HG03521 (cell line): ENCODE data around the gene SIK3.

Experiments used
- ATAC-seq: cut with Tn5 transposase; IDR thresholded peaks from one replicate; pipeline ENCODE4 v1.9.1; 2021; ENCODE audit warnings: mild to moderate bottlenecking, moderate library complexity; ENCODE audit not compliant: unreplicated experiment

SIK3 gene

GRCh38 chr11:117010808-117011540 lies 87.3 kb downstream of the SIK3 start:
- ATAC-seq: no peak

- no peak for ATAC-seq
These were observed 88.2 kb downstream of the SIK3 start for GRCh38 chr11:117009905-117010605.

DNA sequence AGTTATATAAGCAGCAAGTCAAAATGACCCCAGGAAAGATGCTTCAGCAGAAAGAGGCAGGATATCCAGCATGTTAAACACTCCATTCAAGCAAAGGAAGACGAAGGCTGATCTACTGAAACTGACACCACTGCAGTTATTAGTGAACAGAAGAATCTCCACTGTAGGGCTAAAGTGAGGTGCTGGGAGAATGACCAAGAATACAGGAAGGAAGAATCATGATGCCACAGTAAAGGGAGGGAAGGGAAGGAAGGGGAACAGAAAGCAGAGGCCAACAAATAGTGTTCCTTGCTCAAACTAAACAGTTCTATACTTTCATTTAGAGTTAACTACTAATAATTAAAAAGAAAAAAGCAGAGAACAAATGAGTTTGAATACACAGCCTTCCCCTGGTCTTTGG lies 92.5 kb downstream of the SIK3 start:
- ATAC-seq: no peak

- ATAC-seq: no peak
These were observed 95.5 kb downstream of the SIK3 start for GRCh38 chr11:117002639-117003299.

GRCh38 chr11:117000014-117000737 lies 98.1 kb downstream of the SIK3 start:
- ATAC-seq: no peak

DNA sequence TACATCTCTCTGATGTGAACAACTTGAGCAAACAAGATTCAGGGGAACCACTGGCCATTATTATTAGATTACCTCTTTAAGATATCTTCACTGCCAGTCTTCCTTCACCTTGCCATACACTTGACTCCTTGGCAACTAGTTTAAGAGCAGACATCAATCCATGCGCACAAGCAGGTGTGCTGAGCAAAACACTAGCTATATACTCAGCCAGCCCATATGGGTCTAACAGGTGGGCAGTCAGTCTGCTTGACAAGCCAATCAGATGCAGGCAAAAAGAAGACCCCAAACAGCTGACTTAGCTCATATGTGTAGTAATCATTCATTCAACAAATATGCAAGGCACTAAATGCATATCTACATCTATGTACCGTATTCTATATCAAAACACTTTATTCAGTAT lies 101.2 kb downstream of the SIK3 start:
- ATAC-seq: no peak

DNA sequence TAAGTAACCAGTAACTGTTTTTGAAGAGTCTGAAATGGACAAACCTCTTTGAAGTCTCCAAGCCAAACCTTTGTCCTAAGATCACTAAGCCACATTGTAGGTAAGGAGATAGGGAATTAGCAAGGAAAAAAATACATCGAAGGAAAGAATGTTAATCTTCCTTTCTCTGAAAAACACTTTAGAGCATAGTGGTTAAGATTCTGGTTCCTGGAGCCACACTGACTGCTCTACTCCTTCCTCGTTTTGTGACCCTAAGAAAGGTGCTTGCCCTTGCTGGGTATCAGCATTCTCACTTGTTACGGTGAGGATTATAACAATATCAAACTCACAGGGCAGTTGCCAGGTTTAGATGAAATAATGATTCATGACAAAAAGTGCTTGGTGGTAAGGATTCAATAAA lies 104.0 kb downstream of the SIK3 start:
- ATAC-seq: no peak

- ATAC-seq: no peak
These were observed 104.6 kb downstream of the SIK3 start for GRCh38 chr11:116993599-116993998.

DNA sequence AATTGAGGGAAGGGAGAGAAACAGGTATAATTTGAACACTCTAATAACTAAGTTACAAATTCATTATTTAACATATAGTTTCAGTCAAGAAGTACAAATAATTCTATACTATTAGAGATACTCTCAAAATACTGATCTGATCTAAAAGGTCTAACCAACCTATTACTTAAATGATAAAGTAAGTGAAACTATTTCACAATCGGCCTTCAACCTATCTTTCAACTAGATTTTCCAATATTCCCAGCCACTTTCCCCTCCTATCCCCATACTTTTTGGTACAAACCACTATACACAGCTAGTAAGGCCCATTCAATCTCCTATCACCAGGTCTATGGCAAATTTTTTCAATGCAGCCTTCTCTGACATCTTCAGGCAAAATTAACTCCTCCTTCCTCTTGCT lies 106.7 kb downstream of the SIK3 start:
- ATAC-seq: no peak

GRCh38 chr11:116990811-116991210 lies 107.4 kb downstream of the SIK3 start:
- no peak for ATAC-seq

GRCh38 chr11:116990061-116990473 lies 108.2 kb downstream of the SIK3 start:
- no peak for ATAC-seq

DNA sequence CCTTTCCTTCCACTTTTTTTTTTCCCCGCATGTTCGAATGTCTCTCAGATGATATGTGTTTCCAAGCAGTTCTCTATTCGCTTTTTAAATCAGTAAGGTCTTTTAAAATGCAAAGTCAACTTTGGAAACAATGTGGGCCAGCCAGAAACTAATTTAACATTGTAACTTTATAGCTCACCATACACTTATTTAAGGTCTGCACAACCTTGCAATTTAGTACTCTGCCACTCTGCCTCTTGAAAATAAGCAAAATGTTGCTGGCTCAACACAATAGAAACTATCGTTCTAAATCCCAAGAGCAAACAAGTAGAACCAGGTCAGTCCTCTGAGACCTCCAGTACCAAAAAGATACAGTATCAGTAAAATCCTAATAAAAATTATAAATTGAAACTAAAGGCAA lies 109.0 kb downstream of the SIK3 start:
- ATAC-seq: no peak

DNA sequence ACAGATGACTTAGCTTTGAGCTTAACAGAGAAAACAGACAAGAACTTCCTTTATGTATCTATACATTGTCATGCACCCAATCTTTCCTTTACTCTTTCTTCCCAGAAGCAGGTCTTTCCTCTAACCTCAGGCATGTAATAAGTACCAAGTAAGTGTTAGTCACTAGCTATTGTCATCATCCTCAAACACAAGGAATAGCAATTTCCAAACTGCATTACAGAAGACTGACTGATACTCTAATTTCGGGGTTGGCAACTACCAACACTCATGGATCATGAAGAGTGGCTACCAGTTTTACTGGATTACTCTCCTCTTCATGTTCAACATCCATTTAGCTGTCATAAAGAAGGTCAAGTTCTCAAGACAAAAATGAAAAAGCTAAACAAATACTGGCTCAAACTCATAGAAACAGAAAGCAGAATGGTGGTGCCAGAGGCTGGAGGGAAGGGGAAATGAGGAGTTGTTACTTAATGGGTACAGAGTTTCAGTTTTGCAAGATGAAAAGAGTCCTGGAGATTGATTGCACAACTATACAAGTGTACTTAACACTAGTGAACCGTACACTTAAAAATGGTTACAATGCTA lies 111.6 kb downstream of the SIK3 start:
- peak; percentile 49 for ATAC-seq

DNA sequence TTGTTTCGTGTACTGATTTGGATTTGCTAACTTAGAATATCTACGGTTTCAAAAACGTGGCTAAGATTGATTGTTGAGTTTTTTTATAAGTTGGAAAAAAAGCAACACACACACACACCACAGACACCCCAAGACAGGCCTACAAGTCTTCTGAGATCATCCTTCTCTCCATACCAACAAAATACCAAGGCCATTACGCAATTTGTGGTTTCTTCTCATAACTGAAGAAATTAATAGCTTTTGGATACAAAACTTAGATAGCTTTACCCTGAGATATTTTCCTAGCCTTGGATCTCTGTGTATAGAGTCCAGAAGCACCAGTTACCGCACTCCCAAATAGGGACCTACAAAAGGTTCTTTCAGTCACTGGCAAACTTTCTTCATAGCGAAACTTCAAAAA lies 113.6 kb downstream of the SIK3 start:
- ATAC-seq: no peak

DNA sequence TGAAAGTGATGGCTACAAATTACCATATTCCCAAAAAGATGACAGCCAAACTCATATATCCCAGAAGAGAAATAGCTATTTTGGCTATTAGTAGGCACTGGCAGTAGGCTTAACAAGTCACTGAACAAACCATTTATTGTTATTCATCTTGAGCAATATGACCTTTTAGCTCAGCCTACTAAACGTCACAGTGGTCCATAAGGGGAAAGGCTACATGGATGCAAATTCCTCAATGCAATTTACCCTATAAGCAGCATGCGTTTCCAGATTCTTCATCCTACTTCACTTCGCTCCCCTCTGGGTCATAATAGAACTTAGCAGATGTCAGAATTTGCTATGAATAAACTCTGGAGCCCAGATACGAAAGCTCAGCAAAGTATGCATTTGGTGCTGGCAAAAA lies 114.0 kb downstream of the SIK3 start:
- ATAC-seq: no peak

GRCh38 chr11:116981266-116981885 lies 116.9 kb downstream of the SIK3 start:
- ATAC-seq: no peak

GRCh38 chr11:116980136-116980793 lies 118.0 kb downstream of the SIK3 start:
- peak; percentile 90 for ATAC-seq

DNA sequence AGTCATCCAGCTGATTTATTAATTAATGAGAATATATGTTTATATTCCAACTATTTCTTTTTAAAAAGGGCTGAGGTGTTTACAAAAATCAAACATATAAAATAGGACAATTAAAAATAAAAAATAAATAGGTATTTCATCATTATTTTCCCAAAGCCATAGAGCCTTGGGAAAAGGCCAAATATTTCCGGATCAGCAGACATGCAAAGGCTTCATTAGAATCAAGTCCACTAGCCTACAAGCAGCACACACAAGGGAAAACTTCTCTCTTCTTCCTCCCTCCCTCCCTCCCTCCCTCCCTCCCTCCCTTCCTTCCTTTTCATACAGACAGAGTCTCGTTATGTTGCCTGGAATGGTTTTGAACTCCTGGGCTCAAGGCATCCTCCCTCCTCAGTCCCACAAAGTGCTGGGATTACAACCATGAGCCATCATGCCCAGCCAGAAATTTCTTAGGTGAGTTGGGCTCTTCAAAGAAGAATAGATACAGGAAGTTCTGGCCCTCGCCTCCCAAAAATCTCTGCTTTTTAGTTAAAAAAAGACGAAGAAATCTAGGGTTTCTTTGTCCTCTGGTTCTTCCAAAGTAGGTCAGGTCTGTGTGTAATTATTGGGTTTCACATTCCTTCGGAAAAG lies 121.2 kb downstream of the SIK3 start:
- ATAC-seq: no peak

- ATAC-seq: no peak
These were observed 122.6 kb downstream of the SIK3 start for GRCh38 chr11:116975661-116976060.

GRCh38 chr11:116973270-116973669 lies 125.0 kb downstream of the SIK3 start:
- ATAC-seq: no peak
